ENCODE results near the gene GPR32. TPM values are rescaled to one million over a fixed set of nuclear protein-coding genes. Genes with fewer than 3 reads are reported as not detected.

Gene GPR32
- total and polyA plus RNA-seq, 10 of the 15 experiments (the other 5 are each of a cell fraction or from before 2014, with no cell fraction given): not detected

DNA sequence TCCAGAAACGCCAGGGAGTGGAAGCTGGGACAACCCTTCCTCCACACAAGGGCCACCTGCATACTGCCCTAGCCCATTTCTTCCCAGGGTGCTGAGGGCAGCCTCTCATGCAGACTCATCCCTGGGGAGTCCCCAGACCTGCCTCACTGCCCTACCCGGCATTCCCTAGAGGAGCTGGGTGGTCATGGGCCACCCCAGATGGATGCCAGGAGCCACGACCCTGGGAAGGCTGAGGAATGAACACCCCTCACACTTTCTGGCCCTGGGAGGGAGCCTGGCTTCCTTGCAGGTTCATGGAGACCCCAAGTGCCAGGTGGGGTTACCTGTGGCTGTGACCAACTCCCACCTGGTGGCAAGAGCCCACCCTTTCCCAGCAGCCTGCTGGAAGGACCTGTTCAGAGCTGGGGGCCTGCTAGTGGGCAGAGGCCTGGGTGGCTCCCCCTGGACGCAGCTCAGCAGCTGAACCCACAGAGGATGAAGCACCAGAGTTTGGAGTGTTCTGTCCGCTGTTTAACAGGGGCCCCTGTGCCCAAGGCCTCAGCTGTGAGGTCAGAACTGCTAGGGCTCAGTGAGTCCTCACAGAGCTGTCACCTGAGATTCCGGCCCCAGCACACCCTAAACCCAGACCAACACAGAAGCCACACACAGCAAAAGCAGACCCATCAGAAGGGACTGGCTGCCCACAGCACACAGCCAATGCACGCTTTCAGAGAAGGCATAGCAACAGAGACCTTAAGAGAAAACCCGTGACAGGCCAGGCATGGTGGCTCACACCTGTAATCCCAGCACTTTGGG is 26.6 kb downstream of the GPR32 start:
- intact Hi-C loops (cut with micrococcal nuclease; ENCODE audit: unreplicated experiment): no loop called here
- Histone ChIP-seq H3K4me3 (no peak overlapping the region), H3K4me2 (ENCODE audit: control insufficient read depth, insufficient read depth) (no peak overlapping the region), H3K79me2 (ENCODE audit: control insufficient read depth, insufficient read depth, low read length) (peaks cover 21% of the 10 kb centered on the region), H3K9ac (ENCODE audit: control insufficient read depth, insufficient read depth, low read length) (no peak overlapping the region), H3K27ac (ENCODE audit: control insufficient read depth, insufficient read depth) (no peak overlapping the region), H3K27me3 (replicated peaks in 1 of 2; ENCODE audit: control insufficient read depth in 2 of 2, insufficient read depth in 2 of 2, low read length in 1 of 2) (no peaks in the 10 kb centered on the region), H2AFZ (ENCODE audit: control insufficient read depth, low read depth, low read length) (no peak overlapping the region), H3K36me3 (ENCODE audit: control insufficient read depth in 2 of 2, insufficient read depth in 2 of 2, low read length in 1 of 2) (peaks cover 21 to 34% of the 10 kb centered on the region in 2 experiments), H3K4me1 (ENCODE audit: control insufficient read depth, insufficient read depth, low read length) (peaks cover 5% of the 10 kb centered on the region), H3K9me3 (replicated peaks; ENCODE audit: control insufficient read depth, insufficient read depth, low read length) (no peaks in the 10 kb centered on the region), H4K20me1 (ENCODE audit: control insufficient read depth, insufficient read depth) (peaks cover 8% of the 10 kb centered on the region)
- ChIA-PET POLR2A (no interaction called here), CTCF (interaction anchor here (3.4 kb wide), 1 partner anchor 125 kb away, joined by 24 read pairs; no protein-coding TSS in a partner anchor), SMC1A (ENCODE audit: uncharacterized antibody, unreplicated experiment) (interaction anchor here (2.0 kb wide), 1 partner anchor 125 kb away, joined by 7 read pairs; no protein-coding TSS in a partner anchor), RAD21 (ENCODE audit: unreplicated experiment) (interaction anchor here (6.7 kb wide), 1 partner anchor 125 kb away, joined by 35 read pairs; no protein-coding TSS in a partner anchor)
- no peak for DNase-seq (ENCODE audit: low read depth, low spot score)
- no TSS peak for BruUV-seq (replicated peaks)
- in situ Hi-C loops (cut with MboI): no loop called here
- no peak for FAIRE-seq
- 42% methylated on average over 8 of the region's 8 CpGs for WGBS (ENCODE audit: insufficient coverage, insufficient replicate concordance, low lambda C conversion rate, missing lambda C conversion rate)
- no peak for ATAC-seq
- TF ChIP-seq, protein P1, sequence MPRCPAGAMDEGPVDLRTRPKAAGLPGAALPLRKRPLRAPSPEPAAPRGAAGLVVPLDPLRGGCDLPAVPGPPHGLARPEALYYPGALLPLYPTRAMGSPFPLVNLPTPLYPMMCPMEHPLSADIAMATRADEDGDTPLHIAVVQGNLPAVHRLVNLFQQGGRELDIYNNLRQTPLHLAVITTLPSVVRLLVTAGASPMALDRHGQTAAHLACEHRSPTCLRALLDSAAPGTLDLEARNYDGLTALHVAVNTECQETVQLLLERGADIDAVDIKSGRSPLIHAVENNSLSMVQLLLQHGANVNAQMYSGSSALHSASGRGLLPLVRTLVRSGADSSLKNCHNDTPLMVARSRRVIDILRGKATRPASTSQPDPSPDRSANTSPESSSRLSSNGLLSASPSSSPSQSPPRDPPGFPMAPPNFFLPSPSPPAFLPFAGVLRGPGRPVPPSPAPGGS (IDR thresholded peaks at IDR 0.05; ENCODE audit: borderline replicate concordance, insufficient read depth, low read depth, low read length, poor library complexity, severe bottlenecking): peak; percentile 34
- TF ChIP-seq EP300 (IDR thresholded peaks at IDR 0.05; ENCODE audit: borderline replicate concordance in 1 of 2, control insufficient read depth in 1 of 2, low read depth in 2 of 2, low read length in 2 of 2) (no peak), POU2F2 (IDR thresholded peaks at IDR 0.05; ENCODE audit: borderline replicate concordance, low read depth, low read length) (peak; percentile 9; the same call in 1 of the 3 replicates), SKIL (IDR thresholded peaks at IDR 0.05; ENCODE audit: low read depth, poor library complexity, severe bottlenecking) (no peak), SMAD5 (IDR thresholded peaks at IDR 0.05; ENCODE audit: low read depth) (0 out of 2 replicates have a peak, but pooled peaks have one; percentile 25), IRF4 (IDR thresholded peaks at IDR 0.05; ENCODE audit: low read depth, low read length) (no peak), POLR2A (IDR thresholded peaks at IDR 0.05; ENCODE audit: low read depth, low read length) (peak; percentile 72), ELK1 (IDR thresholded peaks at IDR 0.05; ENCODE audit: low read depth, low read length) (no peak), SPI1 (IDR thresholded peaks at IDR 0.05; ENCODE audit: borderline replicate concordance, insufficient read depth, low read depth, low read length) (no peak), CBFB (IDR thresholded peaks at IDR 0.05; ENCODE audit: low read depth) (peak; percentile 43; the same call in 1 of the 2 replicates), NR2F1 (conservative IDR thresholded peaks at IDR 0.05) (no peak), PKNOX1 (IDR thresholded peaks at IDR 0.05) (no peak), POLR2AphosphoS5 (IDR thresholded peaks at IDR 0.05; ENCODE audit: low read length) (peak; percentile 11; the same call in 1 of the 2 replicates), POLR2AphosphoS2 (IDR thresholded peaks at IDR 0.05; ENCODE audit: low read depth, low read length) (peak; percentile 23), MYC (IDR thresholded peaks at IDR 0.05; ENCODE audit: insufficient read depth, insufficient read length, insufficient replicate concordance, low read length, severe bottlenecking) (no peak), MYB (IDR thresholded peaks at IDR 0.05; ENCODE audit: borderline replicate concordance, low read depth, low read length) (no peak), NRF1 (conservative IDR thresholded peaks at IDR 0.05; ENCODE audit: low read depth, low read length) (no peak), DPF2 (IDR thresholded peaks at IDR 0.05) (no peak)

Measured in GM12878 (cell line).